Activated CD4-positive, alpha-beta T cell treated with anti-CD3 and anti-CD28 coated beads, Interleukin-2, Interleukin-6, amounts not matched to agents 100 ng/mL and 50 ng/mL, durations not matched to agents 16 hours and 8 hours (primary cell): ENCODE measurements around the gene ATAD2B.

ENCODE experiments used
- DNase-seq: peaks from one replicate; pipeline ENCODE4 v3.0.0-alpha.2; 2020

The ATAD2B gene

DNA sequence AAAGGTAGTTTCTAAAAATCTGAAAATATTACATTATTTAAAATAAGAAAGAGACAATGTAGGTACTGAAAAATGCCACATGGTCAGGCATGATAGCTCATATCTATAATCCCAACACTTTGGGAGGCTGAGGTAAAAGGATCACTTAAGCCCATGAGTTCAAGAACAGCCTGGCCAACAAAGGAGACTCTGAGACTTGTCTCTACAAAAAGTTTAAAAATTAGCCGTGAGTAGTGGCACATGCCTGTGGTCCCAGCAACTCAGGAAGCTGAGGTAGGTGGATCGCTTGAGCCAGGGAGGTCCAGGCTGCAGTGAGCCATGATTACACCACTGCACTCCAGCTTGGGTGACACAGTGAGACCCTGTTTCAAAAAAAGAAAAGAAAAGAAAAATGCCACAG is 21.8 kb downstream of the ATAD2B start:
- DNase-seq: no peak

DNA sequence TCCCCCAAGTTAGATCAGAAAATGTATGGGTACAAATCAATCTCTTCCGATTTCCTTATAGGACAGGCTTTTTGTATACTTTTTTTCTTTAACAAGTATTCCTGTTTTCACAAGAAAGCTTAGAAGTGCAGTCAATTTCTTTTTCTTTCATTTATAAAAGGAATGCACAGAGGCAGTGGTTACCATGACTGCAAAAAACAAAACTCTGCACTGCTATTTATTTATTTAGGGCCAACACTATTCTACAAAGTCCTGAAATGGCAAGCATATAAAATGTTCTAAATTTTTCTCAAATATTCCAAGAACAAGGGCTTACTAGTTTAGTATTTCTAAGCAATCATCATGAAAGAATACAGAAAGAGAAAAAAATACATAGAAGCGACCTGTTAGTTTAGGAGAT is 22.2 kb downstream of the ATAD2B start:
- DNase-seq: no peak

DNA sequence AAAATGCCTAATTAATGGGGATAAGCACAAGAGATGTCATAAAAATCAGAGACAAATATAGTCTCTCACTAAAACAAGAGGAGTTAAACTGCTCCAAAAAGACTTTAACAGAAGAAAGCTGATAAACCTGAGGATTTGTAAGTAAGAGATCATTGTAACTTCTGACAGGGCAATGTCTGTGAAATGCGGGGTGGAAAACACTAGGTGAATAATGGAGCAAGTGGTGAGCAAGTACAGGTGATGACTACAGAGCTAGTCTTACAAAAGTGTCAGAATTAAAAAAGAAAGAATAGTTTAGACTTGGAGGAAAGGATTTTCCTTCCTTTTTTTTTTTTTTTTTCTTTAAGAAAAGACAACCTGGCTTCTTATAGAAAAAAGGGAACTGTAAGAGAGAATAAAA is 22.7 kb downstream of the ATAD2B start:
- DNase-seq: no peak

DNA sequence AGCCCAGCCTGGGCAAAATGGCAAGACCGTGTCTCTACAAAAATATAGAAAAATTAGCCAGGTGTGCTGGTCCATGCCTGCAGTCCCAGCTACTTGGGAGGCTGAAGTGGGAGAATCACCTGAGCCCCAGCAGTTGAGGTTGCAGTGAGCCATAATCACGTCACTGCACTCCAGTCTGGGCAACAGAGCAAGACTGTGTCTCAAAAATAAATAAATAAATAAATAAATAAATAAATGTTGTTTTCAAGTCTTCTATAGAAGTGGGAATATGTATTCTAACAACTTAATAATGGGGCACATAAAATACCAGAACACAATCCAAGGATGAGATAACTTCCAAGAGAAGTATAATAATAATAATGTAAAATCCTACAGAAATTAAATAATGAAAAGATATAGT is 23.9 kb downstream of the ATAD2B start:
- no peak for DNase-seq

DNA sequence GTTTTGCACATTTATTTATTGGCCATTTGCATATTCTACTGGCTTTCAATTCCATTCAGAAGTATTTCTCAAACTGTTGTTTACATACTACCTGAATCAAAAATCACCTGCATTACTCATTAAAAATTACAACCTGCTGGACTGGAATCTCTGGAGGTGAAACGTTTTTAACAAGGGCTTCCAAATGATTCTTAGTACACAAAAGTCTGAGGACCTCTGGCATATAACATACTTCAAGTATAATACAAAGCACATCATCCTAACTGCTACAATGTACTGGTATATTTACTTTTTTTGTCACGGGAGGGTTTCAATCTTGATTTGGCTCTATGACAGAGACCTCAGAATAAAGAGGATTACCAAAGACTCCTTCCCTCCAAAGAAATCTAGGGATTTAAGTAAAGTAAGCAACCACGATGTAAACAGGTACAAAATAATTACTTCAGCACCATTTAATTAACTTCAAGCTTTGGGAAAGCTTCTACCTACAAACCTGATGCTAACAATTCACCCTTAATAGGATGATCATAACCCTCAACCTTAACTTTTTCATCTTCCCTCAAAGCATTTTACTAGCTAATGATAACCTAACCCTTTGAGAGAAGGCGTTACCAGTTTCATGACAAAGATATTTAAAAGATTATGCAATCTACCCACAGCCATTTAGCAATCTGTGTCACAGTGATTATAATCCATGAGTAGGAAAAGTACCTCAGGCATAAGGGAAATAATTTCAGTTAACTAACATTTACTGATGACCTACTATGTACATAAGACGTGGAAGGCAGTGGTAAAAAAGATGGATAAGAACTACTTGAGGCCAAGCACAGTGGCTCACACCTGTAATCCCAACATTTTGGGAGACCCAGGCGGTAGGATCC is 24.7 kb downstream of the ATAD2B start:
- no peak for DNase-seq

DNA sequence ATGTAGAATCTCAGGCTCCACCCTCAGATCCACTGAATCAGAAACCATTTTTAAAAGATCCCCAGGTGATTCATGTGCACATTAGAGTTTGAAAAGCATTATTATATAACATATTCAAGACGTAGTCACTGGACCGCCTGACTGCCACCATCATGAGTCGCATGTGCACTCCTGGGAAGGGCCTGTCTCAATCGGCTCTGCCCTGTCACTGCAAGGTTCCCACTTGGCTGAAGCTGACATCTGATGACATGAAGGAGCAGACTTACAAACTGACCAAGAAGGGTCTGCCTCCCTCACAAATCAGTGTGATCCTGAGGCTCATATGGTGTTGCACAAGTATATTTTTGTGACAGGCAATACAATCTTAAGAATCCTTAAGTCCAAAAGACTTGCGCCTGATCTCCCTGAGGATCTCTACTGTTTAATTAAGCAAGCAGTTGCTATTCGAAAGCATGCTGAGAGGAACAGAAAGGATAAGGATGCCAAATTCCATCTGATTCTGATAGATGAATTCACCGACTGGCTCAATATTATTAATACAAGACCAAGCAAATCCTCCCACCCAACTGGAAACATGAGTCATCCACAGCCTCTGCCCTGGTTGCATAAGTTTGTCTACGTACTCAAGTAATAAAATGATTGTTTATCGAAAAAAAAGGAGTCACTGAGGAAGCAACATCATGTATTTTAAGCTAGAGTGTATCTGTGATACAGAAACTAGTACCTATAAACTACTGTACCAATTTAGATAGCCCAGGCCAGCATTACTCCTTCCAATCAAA is 26.2 kb downstream of the ATAD2B start:
- peak; percentile 17 for DNase-seq

DNA sequence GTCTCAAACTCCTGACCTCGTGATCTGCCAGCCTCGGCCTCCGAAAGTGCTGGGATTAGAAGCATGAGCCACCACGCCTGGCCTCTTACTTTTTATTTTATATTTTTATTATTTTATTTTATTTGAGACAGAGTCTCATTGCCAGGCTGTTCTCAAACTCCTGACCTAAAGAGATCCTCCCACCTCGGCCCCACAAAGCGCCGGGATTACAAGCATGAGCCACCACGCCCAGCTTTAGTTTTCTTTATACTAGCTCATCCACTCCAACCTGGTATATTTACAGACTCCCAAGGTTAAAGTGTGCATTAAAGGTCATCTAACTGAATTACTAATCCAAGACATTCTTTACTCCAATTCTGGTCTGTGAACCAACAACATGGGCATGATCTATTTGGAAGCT is 26.8 kb downstream of the ATAD2B start:
- no peak for DNase-seq

DNA sequence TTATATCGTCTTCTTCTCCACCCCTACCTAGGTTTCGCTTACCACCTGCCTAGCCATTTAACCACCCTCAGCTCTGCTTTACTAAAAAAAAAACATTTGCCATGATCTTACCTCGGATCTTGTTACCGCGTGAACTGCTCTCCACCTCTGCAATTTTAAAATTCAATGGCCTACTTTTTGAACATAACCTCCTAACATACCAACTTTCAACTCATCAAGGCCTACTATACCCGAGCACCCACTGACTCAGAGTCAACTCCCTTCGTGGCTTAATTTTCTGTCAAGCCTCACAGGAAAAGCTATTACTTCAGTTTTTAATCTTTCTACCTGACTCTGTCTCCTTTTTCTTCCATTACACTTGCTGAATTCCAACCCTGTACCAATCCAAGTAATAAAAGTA is 55.7 kb downstream of the ATAD2B start:
- no peak for DNase-seq

DNA sequence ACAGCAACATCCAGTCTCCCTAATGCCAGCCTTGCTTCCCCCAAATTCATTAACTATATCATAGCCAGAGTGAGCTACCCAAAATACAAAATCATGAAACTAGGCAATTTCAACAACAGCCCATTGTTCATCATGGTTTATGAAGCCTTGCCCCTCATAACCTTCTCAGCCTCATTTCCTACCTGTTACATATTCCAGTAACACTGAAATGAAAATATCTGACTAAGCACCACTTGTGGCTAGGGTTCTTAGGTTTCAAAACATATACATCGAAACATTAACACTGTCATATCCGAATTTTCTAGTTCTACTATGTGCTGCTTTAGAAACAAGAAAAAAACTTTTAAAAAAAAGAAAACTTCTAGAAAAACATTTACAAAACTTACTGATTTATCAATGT is 59.5 kb downstream of the ATAD2B start:
- DNase-seq: peak; percentile 58

DNA sequence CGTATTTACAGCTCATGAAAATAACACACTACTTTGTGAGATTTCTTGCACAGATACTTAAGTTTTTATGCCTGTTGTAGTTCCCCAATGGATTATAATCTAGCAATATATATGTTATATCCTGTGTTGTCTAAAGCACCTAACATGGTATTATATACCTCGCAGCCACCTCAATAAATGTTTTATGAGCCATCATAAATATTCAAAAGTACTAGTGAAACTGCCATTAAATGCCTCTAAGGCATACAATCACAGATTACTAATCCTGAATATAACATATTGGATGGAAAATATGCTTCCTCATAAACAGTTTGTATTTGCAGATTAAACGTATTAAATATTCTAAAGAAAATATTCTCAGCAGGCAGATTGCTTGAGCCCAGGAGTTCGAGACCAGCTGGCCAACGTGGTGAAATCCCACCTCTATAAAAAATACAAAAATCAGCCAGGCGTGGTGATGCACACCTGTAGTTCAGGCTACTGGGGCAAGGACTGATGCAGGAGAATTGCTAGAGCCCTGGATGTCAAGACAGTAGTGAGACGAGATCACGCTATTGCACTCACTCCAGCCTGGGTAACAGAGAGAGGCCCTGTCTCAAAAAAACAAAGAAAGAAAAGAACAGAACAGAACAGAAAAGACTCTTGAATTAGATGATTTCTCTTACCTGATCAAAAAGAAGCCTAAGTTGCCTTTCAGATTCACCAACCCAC is 64.1 kb downstream of the ATAD2B start:
- no peak for DNase-seq

DNA sequence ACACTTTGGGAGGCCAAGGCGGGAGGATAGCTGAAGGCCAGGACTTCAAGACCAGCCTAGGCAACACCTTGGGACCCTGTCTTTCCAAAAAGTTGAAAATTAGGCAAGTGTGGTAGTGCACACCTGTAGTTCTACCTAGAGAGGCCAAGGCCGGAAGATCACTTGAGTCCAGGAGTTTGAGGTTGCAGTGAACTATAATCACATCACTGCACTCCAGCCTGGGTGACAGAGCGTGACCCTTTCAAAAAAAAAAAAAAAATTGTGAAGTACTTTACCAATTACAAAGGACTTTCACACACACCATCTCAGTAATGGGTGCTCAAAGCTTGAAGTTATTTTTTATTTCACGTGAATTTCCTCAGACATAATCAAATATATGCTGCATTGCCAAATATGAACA is 65.0 kb downstream of the ATAD2B start:
- no peak for DNase-seq

DNA sequence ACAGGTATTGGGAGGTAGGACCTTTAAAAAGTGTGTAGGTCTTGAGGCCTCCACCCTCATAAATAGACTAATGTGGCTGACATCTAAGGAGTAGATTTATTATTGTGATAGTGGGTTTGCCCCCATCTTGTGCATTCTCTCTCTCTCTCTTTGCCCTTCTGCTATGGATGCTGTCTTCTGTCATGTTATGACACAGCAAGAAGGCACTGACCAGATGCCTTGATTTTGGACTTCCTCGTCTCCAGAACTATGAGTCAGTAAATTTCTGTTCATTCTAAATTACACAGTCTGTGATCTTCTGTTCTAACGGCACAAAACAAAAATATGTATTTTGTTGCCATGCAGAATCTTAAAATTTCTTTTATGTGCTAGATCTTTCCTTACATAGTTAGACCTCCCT is 66.9 kb downstream of the ATAD2B start:
- DNase-seq: no peak

DNA sequence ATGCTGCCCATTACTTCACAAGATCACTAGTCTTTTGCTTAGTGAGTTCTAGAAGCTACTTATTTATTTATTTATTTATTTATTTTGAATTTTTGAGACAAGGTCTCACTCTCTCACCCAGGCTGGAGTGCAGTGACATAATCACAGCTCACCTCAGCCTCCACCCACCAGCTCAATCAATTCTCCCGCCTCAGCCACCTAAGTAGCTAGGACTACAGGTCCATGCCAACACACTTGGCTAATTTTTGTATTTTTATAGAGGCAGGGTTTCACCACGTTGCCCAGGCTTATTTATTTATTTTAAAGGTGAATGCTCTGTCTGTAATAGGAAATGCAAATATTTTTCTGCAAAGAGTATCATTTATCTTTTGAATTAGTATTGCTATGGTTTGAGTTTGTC is 67.7 kb downstream of the ATAD2B start:
- no peak for DNase-seq

DNA sequence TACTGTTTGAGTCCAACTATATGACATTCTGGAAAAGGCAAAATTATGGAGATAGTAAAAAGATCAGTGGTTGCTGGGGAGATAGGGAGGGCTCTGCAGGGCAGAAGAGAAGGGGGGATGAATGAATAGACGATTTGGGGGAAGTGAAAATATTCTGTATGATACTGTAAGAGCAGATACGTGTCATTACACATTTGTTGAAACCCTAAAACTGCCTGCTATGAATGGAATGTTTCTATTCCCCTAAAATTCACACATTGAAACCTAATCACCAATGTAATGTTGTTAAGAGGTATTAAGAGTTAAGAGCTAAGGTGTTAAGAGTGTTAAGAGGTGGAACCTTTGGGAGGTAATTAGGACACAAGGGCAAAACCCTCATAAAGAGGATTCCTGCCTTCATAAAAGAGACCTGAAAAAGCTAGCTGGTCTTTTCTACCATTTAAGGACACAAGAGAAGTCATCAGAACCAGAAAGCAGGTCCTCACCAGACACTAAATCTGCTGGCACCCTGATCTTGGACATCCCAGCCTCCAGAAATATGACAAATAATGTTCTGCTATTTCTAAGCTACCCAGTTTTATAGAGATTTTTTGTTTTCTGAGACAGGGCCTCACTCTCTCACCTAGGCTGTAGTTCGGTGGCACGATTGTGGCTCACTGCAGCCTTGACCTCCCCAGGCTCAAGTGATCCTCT is 76.2 kb downstream of the ATAD2B start:
- DNase-seq: no peak

DNA sequence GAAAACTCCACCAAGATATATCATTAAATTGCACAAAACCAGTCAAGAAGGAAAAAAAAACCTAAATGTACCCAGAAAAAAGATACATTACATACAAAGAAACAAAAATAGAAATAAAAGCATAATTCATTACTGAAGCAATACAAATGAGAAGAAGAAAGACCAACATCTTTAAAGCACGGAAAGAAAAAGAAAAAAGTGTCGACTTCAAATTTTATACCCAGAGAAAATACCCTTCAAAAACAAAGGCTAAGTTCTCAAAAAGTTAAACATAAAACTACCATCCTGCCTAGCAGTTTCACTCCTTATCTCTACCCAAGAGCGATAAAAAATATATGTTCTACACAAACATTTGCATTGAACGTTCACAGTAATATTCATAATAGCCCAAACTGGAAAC is 82.0 kb downstream of the ATAD2B start:
- DNase-seq: no peak

DNA sequence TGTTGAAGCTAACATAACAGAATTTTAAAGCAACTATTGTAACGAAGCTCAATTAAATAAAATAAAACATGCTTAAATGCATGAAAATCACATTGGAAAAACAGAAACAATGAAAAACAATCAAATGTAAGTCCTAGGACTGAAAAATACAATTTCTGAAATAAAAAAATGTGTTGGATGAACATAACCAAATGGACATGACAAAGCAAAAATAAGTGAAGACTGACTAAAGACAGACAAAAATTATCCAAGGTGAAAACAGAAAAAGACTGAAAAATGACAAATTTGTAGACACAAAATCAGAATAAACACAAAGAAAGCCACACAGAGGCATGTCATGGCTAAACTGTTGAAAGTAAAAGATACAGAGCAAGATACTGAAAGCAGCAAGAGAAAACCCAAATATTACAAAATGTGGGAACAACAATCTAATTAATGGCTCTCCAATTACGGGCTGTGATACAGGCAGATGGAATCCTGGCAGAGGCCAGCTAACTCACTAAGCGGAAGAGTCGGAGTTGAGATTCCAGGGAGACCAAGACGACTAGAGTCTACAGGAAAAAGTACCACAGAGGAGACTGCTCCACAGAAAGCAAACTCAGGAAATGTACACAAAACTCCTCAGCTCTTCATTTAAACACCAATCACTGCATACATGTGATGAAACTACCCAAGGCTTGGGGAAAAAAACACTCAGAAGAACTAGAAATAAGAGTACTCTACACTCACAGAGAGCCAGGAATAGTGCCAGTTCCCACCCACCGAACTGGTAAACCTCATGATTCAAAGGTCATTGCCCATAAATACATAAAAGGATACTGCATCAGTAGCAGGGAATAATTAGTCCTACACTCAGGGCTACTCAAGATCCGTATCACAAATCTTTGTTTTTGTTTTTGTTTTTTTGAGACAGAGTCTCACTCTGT is 83.6 kb downstream of the ATAD2B start:
- no peak for DNase-seq

DNA sequence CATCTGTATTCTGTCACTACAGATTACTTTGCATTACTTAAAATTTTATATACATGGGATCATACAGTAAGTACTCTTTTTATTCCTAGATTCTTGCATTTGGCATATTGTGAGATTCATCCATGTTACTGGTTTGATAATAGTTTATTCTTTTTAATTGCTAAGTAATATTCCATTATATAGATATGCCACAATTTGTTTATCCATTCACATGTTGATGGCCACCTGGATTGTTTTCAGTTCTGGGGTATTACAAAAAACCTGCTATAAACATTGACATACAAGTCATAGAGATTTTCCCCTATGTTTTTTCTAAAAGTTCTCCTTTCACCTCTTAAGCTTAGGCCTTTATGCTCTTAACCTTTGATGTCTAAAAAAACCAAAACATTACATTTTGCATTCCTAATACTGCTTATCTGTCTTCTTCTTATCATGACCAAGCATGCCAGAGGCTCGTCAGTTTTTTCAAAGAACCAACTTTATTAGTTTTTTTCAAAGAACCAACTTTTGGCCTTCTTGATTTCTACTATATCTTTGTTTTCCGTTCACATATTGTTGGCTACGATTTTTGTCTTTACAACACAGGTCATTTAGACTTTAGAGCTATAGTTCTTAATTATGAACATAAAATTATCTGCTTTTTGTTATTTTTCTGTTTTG is 86.9 kb downstream of the ATAD2B start:
- DNase-seq: no peak

DNA sequence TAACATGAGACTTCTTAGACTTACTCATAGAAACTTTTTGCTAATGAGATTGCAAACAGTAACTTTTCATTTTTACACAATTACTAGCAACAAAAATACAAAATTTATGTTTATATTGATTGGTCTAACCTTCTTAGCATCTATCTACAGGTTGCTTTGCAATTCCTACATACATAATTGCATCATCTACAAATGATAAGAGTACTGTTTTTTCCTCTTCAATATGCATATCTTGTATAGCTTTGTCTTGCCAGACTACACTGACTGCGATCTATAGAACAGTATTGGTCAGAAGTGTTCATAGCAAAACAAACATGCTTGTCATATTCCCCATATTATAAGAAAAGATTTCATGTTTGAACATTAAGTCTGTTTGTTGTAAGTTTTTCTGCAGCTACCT is 87.9 kb downstream of the ATAD2B start:
- DNase-seq: no peak

DNA sequence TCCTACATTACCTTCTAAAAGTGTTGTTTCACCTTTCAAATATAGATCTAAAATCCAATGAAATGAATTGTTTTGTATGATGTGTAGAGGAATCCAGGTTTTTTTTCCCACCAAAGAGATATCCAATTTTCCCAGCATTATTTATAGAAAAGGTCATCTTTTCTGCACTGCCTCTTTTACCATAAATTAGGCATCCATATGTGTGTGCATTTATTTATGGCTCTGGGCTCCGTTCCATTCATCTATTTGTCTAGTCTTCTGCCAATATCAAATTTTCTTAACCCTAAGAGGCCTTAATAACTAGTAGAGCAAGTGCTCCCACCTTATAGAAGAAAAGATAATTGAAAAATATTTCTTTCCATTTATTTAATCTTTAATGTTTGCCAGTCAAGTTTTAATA is 88.3 kb downstream of the ATAD2B start:
- no peak for DNase-seq

DNA sequence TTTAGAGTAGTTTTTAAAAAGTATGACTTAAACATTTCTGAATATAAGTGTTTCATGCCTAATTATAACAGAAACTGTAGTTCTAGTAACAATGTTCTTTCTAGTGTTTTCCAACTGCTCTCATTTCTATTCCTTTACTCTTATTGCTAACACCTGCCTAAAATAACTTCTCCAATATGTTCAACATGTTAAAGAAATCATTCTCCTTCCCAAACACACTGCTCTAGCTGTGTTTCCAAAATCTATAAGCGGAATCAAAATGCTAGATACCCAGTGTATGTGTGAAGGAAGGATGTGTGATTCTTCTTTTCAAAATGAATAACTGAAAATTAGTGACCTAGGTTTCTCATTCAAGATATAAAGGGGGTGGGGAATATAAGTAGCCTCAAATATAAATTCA is 89.1 kb downstream of the ATAD2B start:
- no peak for DNase-seq

DNA sequence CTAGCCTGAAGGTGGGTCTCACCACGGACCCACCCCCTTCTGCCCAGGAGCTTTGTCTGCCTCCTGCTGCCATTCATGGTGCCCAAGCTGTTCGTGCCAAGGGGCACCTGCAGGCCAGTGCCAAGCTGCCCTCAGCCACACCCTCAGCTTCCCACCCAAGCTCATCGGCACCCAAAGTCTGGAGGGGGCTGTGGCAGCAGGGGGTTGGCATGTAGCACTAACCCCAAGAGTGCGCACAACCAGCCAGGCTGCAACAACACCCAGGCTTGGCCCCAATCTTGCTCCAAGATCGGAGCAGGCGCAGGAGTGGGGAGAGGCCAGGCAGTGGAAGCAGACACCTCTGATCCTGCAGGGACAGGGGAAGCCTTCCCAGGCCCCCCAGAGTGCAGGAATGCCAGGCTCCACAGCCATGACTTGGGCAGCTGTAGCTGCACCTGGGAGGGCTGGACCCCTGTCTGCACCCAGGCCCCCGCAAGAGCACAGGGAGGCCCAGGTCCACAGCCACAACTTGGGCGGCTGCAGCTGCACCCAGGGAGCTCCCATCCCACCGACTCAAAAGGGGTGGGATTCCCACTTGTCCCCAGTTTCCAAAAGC is 89.9 kb downstream of the ATAD2B start:
- DNase-seq: no peak
